NCI-H1092 (cell line): Measurements from ENCODE around the gene HLX.

Source experiments
- DNase-seq: peaks from one replicate; lab custom pipeline; 2025; lab: John Stamatoyannopoulos, UW

Gene HLX

GRCh38 chr1:220896092-220896491 lies 16.8 kb downstream of the HLX start:
- DNase-seq: no peak

- no peak for DNase-seq
Observed at GRCh38 chr1:220900842-220901241, 21.6 kb downstream of the HLX start.

GRCh38 chr1:220901881-220902280 lies 22.6 kb downstream of the HLX start:
- no peak for DNase-seq

- no peak for DNase-seq
Observed at GRCh38 chr1:220902916-220903315, 23.7 kb downstream of the HLX start.

GRCh38 chr1:220904876-220905275 lies 25.6 kb downstream of the HLX start:
- no peak for DNase-seq

GRCh38 chr1:220905650-220906560 lies 26.7 kb downstream of the HLX start:
- no peak for DNase-seq

GRCh38 chr1:220906561-220907334 lies 27.5 kb downstream of the HLX start:
- DNase-seq: no peak

- no peak for DNase-seq
Observed at GRCh38 chr1:220908757-220909156, 29.5 kb downstream of the HLX start.

GRCh38 chr1:220910021-220910420 lies 30.8 kb downstream of the HLX start:
- DNase-seq: no peak

- DNase-seq: no peak
Observed at GRCh38 chr1:220914283-220915116, 35.3 kb downstream of the HLX start.

GRCh38 chr1:220915117-220915440 lies 35.8 kb downstream of the HLX start:
- no peak for DNase-seq

- DNase-seq: no peak
Observed at GRCh38 chr1:220915954-220916353, 36.7 kb downstream of the HLX start.

- DNase-seq: no peak
Observed at GRCh38 chr1:220917101-220917500, 37.9 kb downstream of the HLX start.

- no peak for DNase-seq
Observed at GRCh38 chr1:220917535-220918209, 38.4 kb downstream of the HLX start.

GRCh38 chr1:220918285-220918951 lies 39.2 kb downstream of the HLX start:
- DNase-seq: peak; percentile 21

GRCh38 chr1:220920967-220921366 lies 41.7 kb downstream of the HLX start:
- no peak for DNase-seq

- no peak for DNase-seq
Observed at GRCh38 chr1:220921498-220921897, 42.3 kb downstream of the HLX start.

GRCh38 chr1:220921971-220922635 lies 42.9 kb downstream of the HLX start:
- no peak for DNase-seq

- peak; percentile 33 for DNase-seq
Observed at GRCh38 chr1:220922951-220923350, 43.7 kb downstream of the HLX start.

GRCh38 chr1:220924331-220924970 lies 45.2 kb downstream of the HLX start:
- DNase-seq: no peak
